HUES64 (cell line): ENCODE measurements around the gene KCP. TPM values are rescaled to one million over a fixed set of nuclear protein-coding genes. Genes with fewer than 3 reads are reported as not detected.

ENCODE experiments used
- H3K27ac ChIP-seq: 2 replicates; pipeline ENCODE4 v1.7.0; 2013; ENCODE audit warnings: low read depth, low read length, inconsistent platforms
- H3K27me3 ChIP-seq: 2 replicates; pipeline ENCODE4 v1.6.1; 2013; ENCODE audit warnings: mild to moderate bottlenecking, low read length; ENCODE audit not compliant: insufficient read depth
- H3K36me3 ChIP-seq: 2 replicates; pipeline ENCODE4 v1.6.1; 2013; ENCODE audit warnings: mild to moderate bottlenecking, low read length; ENCODE audit not compliant: insufficient read depth
- H3K4me1 ChIP-seq: 2 replicates; pipeline ENCODE4 v1.6.1; 2013; ENCODE audit warnings: mild to moderate bottlenecking, low read length, moderate library complexity; ENCODE audit not compliant: insufficient read depth
- H3K4me3 ChIP-seq: 2 replicates; pipeline ENCODE4 v1.5.1; 2013; ENCODE audit warnings: mild to moderate bottlenecking, low read length, moderate library complexity
- H3K9ac ChIP-seq: 2 replicates; pipeline ENCODE4 v1.6.1; 2013; ENCODE audit warnings: mild to moderate bottlenecking, low read depth, low read length
- H3K9me3 ChIP-seq: 2 replicates; pipeline ENCODE4 v1.6.1; 2013; ENCODE audit warnings: low read depth, low read length; ENCODE audit not compliant: insufficient read depth
- WGBS: fragments of 150-250, 120-280 bp; methylation state at CpG from one replicate; pipeline ENCODE4 v1.1.7; 2013; ENCODE audit warnings: missing lambda C conversion rate; 5-methylcytosine and 5-hydroxymethylcytosine counted together
- polyA plus RNA-seq, 2 experiments: library from polyadenylated mRNA; stranded (reverse); fragments of 50-300 nt; gene quantifications; one replicate each; pipeline ENCODE4 v1.2.3, GENCODE V29; 2013

Gene KCP
- polyA plus RNA-seq (2013, experiment 1 of 2) = 3.8 TPM
- polyA plus RNA-seq (2013, experiment 2 of 2) = 4.2 TPM

DNA sequence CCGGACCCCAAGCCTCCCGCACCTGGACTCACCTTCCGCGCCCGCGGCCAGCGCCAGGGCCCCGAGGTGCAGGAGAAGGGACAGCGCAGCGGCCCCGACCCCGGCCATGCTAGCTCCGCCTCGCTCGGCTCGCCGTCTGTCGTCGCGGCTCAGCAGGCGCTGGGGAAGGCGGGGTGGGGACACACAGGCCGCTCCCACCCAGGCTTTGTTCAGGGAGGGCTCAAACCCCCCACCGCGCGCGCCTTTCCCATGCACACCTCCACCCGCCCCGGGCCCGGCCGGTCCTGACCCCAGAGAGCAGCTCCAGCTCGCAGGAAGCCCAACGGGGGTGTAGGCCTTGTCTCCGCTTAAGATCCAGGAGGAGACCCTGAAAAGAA, at the start of gene KCP:
KCP (minus strand) TSS at position 141 of the 377 bp plus-strand sequence; CDS start at position 108, 33 bp downstream.
- Histone ChIP-seq H3K27ac (peak within 1 kb of the TSS; percentile 61; the same call in 1 of the 2 replicates), H3K4me3 (peak within 1 kb of the TSS; percentile 56), H3K27me3 (peaks cover 49% of the 10 kb centered on the region), H3K9me3 (no peaks in the 10 kb centered on the region), H3K36me3 (no peaks in the 10 kb centered on the region), H3K9ac (peak within 1 kb of the TSS; percentile 57), H3K4me1 (peaks cover 21% of the 10 kb centered on the region)
- 2% methylated on average over 34 of the region's 34 CpGs for WGBS

DNA sequence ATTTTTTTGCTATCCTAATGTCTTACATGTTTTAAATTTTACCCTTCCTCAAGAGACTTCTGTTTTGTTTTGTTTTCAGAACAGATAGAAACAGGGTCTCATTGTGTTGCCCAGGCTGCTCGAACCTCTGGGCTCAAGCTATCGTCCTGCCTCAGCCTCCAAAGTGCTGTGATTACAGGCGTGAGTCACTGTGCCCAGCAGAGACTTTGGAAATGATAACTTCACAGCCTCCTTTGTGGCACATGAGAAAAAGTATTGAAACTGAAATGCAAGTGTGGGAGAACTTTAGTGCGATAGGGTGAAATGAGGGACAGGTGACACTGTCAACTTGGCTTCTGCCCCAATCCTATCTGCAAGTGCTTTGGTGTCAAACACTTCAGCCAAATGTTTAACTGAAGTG, 48.8 kb upstream of the KCP start:
- Histone ChIP-seq H3K4me3 (no peak overlapping the region), H3K4me1 (peaks cover 11% of the 10 kb centered on the region), H3K9me3 (no peaks in the 10 kb centered on the region), H3K27ac (no peak overlapping the region), H3K9ac (no peak overlapping the region), H3K27me3 (no peaks in the 10 kb centered on the region), H3K36me3 (peaks cover 88% of the 10 kb centered on the region)
- WGBS = 95% methylated on average over 4 of the region's 4 CpGs

DNA sequence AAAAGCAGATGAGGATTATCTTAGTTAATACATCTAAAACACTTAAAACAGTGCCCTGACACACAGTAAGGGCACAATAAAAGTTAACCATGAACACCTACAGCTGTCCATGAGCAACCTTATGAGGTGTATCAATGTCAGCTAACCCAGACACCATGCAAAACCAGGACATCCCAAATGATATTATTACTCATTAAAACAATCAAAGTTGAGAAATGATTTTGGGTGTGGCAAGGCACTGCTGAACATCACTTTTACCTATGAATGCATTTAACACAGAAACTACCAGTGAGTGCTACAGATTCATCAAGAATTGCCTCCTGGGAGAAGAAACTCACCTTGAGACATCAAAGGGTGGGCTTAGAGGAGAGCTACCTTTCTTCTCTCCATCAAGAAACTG, 45.5 kb upstream of the KCP start:
- H3K9ac ChIP-seq = no peak overlapping the region
- H3K27me3 ChIP-seq = no peaks in the 10 kb centered on the region
- peaks cover 87% of the 10 kb centered on the region for H3K36me3 ChIP-seq
- H3K4me3 ChIP-seq = no peak overlapping the region
- H3K4me1 ChIP-seq = peaks cover 24% of the 10 kb centered on the region
- no peaks in the 10 kb centered on the region for H3K9me3 ChIP-seq
- no peak overlapping the region for H3K27ac ChIP-seq

DNA sequence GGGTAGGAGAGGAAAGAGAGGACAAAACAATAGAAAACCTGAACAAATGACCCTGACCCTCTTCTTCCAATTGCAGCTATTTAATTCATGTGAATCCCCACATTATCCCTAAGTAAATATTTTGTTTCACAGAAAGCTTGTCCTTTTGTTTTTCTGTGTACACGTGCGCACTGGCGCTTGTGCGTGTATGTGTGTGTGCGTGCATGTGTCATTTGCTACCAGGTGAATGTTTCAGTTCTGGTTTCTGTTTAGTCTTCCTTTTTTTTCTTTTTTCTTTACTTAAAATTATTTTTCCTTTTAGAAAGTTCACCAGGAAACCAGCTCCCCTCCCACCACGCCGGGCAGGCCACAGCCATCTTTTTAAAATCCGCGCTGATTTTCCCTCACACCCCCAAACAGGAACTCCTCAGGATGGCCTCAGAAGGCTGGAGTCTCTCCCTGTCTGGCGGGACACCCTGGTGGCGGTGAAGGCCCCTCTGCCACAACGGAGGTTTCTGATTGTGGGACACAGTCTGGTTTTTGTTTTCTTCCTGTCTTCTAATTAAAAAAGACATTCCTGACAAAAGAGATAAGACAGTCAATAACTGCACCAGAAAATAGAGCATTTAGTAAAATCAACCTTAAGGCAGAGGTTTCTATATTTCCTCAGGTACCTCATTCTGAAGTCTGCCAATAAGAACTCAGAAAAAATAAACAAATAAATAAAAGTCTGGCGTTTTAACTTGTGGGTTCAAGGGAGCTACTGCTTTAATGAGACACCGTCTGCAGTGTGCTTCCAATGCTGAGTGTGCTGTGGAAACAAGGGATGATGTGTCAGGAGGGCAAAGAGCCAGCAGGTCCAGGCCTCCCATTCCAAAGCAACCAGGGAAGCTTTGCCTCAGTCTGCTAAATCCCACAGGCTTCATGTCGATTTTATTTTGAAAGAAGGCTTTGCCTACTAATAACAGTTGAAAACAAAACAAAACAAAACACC, 44.6 kb upstream of the KCP start:
- no peaks in the 10 kb centered on the region for H3K9me3 ChIP-seq
- 83% methylated on average over 15 of the region's 15 CpGs for WGBS
- H3K4me3 ChIP-seq = no peak overlapping the region
- peaks cover 24% of the 10 kb centered on the region for H3K4me1 ChIP-seq
- H3K27ac ChIP-seq = 0 out of 2 replicates have a peak overlapping the region, but pooled peaks have one; percentile 12
- H3K9ac ChIP-seq = no peak overlapping the region
- H3K36me3 ChIP-seq = peaks cover 81% of the 10 kb centered on the region
- no peaks in the 10 kb centered on the region for H3K27me3 ChIP-seq

DNA sequence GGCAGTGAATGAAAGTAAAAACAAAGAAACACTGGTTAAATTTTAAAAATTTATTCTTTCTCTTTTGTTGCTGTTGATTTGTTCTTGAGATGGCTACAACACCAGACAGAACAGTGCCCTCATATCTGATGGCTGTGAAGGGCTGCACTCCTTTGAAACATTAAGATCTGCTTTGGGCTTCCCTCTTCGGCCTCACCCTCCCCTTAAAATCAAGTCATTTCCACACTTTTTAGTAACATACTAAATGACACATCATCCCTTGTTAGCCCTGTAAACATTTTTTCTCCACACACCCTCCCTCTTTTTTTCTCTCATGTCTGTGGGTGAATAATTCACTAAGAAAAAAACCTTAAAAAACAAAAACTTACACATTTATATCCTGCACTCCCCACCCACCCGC, 43.6 kb upstream of the KCP start:
- 92% methylated on average over 1 of the region's 2 CpGs for WGBS
- Histone ChIP-seq H3K4me1 (peaks cover 24% of the 10 kb centered on the region), H3K27ac (no peak overlapping the region), H3K27me3 (no peaks in the 10 kb centered on the region), H3K36me3 (peaks cover 72% of the 10 kb centered on the region), H3K4me3 (no peak overlapping the region), H3K9ac (no peak overlapping the region), H3K9me3 (no peaks in the 10 kb centered on the region)

DNA sequence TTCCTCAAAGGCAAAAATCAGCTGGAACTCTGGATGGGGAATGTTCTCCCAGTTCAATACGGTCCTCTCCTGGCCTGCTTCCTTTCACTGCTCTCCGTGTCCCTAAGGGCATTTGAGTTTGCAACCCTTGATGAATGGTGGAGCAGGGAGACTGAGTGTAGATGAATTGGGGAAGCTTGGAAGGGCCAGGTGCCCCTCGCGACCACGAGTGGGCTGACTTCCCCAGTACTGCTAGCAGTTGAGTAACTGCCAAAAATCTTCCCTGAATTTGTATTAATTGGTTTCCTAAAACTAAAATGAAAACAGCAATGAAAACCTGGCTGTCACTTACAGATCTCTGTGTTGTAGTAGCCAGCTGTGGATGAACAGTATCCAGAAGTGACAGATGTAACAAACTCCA, 40.8 kb upstream of the KCP start:
- peaks cover 46% of the 10 kb centered on the region for H3K36me3 ChIP-seq
- no peak overlapping the region for H3K4me3 ChIP-seq
- H3K27ac ChIP-seq = no peak overlapping the region
- H3K9ac ChIP-seq = no peak overlapping the region
- no peaks in the 10 kb centered on the region for H3K27me3 ChIP-seq
- H3K9me3 ChIP-seq = no peaks in the 10 kb centered on the region
- peaks cover 24% of the 10 kb centered on the region for H3K4me1 ChIP-seq
- WGBS = 96% methylated on average over 5 of the region's 5 CpGs

DNA sequence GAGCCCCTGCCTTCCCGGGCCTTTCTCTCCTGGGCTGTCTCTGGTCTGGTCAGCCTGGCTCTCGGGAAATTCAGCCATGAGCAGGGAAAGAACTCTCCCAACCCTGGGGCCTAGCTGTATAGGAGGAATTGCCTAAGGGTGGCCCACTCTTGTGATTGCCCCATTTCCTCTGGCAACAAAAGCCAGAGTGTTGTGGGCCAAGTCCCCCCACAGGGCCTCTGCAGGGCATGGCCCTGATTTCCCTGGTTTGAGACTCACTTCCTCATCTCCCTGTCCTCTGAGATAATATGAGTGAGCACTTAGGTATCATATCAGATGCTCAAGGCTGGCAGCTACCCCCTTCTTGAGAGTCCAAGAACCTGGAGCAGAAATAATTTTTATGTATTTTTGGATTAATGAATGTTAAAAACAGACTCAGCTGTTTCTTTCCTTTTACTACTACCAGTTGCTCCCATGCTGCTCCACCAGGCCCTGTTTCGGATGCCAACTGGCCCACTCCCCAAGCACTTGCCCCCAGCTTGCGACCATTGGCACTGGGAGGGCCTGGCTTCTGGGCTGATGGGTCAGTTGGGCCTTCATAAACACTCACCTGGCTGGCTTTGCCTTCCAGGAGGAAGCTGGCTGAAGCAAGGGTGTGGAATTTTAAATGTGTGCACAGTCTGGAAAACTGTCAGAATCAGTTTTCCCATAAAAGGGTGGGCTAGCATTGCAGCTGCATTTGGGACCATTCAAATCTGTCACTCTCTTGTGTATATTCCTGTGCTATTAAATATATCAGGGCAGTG, 38.7 kb upstream of the KCP start:
- Histone ChIP-seq H3K36me3 (peaks cover 26% of the 10 kb centered on the region), H3K9ac (no peak overlapping the region)

DNA sequence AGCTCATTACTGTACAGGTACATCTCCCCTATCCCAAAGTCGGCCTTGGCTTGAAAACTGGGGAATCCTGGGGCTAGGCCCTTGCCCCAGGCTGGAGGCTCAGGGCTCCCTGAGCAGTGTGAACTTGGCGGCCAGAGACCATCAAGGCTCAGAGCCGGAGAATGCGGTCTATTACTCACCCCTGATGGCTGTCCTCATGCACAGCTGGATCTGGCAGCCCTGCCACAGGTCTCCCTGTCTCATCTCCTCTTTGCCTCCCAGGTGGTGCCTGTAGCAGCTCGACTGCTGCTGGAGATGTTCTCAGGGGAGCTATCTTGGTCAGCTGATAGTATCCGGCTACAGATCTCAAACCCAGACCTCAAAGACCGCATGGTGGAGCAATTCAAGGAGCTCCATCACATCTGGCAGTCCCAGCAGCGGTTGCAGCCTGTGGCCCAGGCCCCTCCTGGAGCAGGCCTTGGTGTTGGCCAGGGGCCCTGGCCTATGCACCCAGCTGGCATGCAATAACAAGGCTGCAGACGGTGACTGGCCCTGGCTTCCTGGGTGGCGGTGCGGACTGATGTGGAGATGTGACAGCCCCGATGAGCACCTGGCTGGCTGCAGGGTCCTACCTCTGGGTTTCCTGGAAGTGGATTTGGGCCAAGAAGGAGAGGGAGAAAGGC, 37.9 kb upstream of the KCP start:
- WGBS = 93% methylated on average over 12 of the region's 12 CpGs
- Histone ChIP-seq H3K4me1 (peaks cover 5% of the 10 kb centered on the region; the same call in 1 of the 2 replicates), H3K27ac (no peak overlapping the region), H3K4me3 (no peak overlapping the region), H3K27me3 (no peaks in the 10 kb centered on the region), H3K36me3 (peaks cover 19% of the 10 kb centered on the region), H3K9me3 (no peaks in the 10 kb centered on the region), H3K9ac (no peak overlapping the region)

More for the DNA sequence above, 38.7 kb upstream of the KCP start:
- H3K4me3 ChIP-seq = no peak overlapping the region
- peaks cover 12% of the 10 kb centered on the region; the same call in 1 of the 2 replicates for H3K4me1 ChIP-seq
- no peaks in the 10 kb centered on the region for H3K9me3 ChIP-seq
- H3K27me3 ChIP-seq = no peaks in the 10 kb centered on the region
- WGBS = 93% methylated on average over 4 of the region's 4 CpGs
- no peak overlapping the region for H3K27ac ChIP-seq

DNA sequence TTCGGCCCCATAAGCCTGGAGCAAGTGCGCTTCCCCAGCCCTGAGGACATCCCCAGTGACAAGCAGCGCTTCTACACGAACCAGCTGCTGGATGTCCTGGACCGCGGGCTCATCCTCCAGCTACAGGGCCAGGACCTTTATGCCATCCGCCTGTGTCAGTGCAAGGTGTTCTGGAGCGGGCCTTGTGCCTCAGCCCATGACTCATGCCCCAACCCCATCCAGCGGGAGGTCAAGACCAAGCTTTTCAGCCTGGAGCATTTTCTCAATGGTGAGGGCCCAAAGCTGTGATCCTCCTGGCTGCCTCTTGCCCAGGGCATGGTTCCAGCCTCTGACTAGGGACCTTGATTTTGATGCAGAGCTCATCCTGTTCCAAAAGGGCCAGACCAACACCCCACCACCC, 37.3 kb upstream of the KCP start:
- Histone ChIP-seq H3K9me3 (no peaks in the 10 kb centered on the region), H3K27ac (no peak overlapping the region), H3K4me1 (peaks cover under 1% of the 10 kb centered on the region; the same call in 1 of the 2 replicates), H3K4me3 (no peak overlapping the region), H3K27me3 (no peaks in the 10 kb centered on the region), H3K9ac (no peak overlapping the region), H3K36me3 (peaks cover 13% of the 10 kb centered on the region; the same call in 1 of the 2 replicates)
- WGBS = 90% methylated on average over 9 of the region's 9 CpGs

DNA sequence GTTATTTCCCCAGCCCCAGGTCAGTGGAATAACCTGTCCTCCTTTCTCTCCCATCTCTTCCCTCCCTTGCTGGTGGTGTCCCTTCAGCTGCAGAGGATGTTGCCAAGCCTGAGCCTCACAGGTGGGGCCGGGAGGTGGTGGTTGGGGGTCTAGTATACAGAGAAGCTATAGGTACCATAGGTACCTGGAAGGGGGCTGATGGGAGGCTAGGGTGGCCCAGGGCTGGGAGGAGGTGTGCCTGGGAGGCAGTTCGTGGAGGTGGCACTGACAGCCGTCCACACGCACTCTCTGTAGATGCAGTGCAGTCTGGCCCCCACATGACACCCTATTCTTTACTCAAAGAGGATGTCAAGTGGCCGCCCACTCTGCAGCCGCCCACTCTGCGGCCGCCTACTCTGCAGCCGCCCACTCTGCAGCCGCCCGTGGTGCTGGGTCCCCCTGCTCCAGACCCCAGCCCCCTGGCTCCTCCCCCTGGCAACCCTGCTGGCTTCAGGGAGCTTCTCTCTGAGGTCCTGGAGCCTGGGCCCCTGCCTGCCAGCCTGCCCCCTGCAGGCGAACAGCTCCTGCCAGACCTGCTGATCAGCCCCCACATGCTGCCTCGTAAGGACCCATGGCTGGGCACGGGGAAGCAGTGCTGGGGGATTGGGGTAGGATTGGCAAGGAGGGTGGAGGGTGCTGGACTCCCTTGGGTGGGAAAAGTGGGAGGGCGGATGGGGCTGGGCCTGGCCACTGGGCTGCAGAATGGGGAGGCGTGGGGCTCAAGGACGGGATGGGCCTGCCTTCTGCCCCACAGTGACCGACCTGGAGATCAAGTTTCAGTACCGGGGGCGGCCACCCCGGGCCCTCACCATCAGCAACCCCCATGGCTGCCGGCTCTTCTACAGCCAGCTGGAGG, 36.7 kb upstream of the KCP start:
- H3K4me3 ChIP-seq = no peak overlapping the region

More for the DNA sequence above, 36.7 kb upstream of the KCP start:
- 88% methylated on average over 22 of the region's 22 CpGs for WGBS
- Histone ChIP-seq H3K27ac (no peak overlapping the region), H3K36me3 (peaks cover 6% of the 10 kb centered on the region; the same call in 1 of the 2 replicates), H3K9ac (no peak overlapping the region), H3K4me1 (no peaks in the 10 kb centered on the region), H3K9me3 (no peaks in the 10 kb centered on the region), H3K27me3 (no peaks in the 10 kb centered on the region)
